ENCODE measurements around the gene TLL1. TPM values are rescaled to one million over a fixed set of nuclear protein-coding genes. Genes with fewer than 3 reads are reported as not detected.

The TLL1 gene
- polyA plus RNA-seq, 2 donors, result 0.35 to 0.41 TPM

GRCh38 chr4:165851256-165851655 lies 21.8 kb upstream of the TLL1 start:
- 57 to 72% methylated on average over 3 of the region's 3 CpGs for WGBS, 2 donors
- Histone ChIP-seq H3K4me3 (ENCODE audit: low read depth in 1 of 2, low read length in 2 of 2) (no peak overlapping the region), H3K9me3 (ENCODE audit: control insufficient read depth in 2 of 2, insufficient read depth in 1 of 2, low read depth in 1 of 2, low read length in 1 of 2) (no peaks in the 10 kb centered on the region), H3K36me3 (ENCODE audit: control insufficient read depth in 2 of 2, insufficient read depth in 2 of 2, low read length in 1 of 2) (no peaks in the 10 kb centered on the region), H3K27ac (ENCODE audit: low read depth in 2 of 2, low read length in 1 of 2) (no peak overlapping the region), H3K27me3 (ENCODE audit: control insufficient read depth in 1 of 2, insufficient read depth in 2 of 2, low read length in 2 of 2) (no peaks in the 10 kb centered on the region), H3K4me1 (ENCODE audit: control insufficient read depth in 2 of 2, insufficient read depth in 2 of 2, low read length in 1 of 2) (no peaks in the 10 kb centered on the region)

GRCh38 chr4:165855191-165855590 lies 17.8 kb upstream of the TLL1 start:
- Histone ChIP-seq H3K4me3 (ENCODE audit: low read depth in 1 of 2, low read length in 2 of 2) (no peak overlapping the region), H3K36me3 (ENCODE audit: control insufficient read depth in 2 of 2, insufficient read depth in 2 of 2, low read length in 1 of 2) (no peaks in the 10 kb centered on the region), H3K9me3 (ENCODE audit: control insufficient read depth in 2 of 2, insufficient read depth in 1 of 2, low read depth in 1 of 2, low read length in 1 of 2) (no peaks in the 10 kb centered on the region), H3K27ac (ENCODE audit: low read depth in 2 of 2, low read length in 1 of 2) (no peak overlapping the region), H3K4me1 (ENCODE audit: control insufficient read depth in 2 of 2, insufficient read depth in 2 of 2, low read length in 1 of 2) (no peaks in the 10 kb centered on the region), H3K27me3 (ENCODE audit: control insufficient read depth in 1 of 2, insufficient read depth in 2 of 2, low read length in 2 of 2) (no peaks in the 10 kb centered on the region)

GRCh38 chr4:165861363-165861762 lies 11.7 kb upstream of the TLL1 start:
- no peak overlapping the region for H3K27ac ChIP-seq (ENCODE audit: low read depth in 2 of 2, low read length in 1 of 2)
- no peaks in the 10 kb centered on the region for H3K27me3 ChIP-seq (ENCODE audit: control insufficient read depth in 1 of 2, insufficient read depth in 2 of 2, low read length in 2 of 2)
- 68 to 76% methylated on average over 1 of the region's 1 CpG for WGBS, 2 donors
- no peak overlapping the region for H3K4me3 ChIP-seq (ENCODE audit: low read depth in 1 of 2, low read length in 2 of 2)
- no peaks in the 10 kb centered on the region for H3K36me3 ChIP-seq (ENCODE audit: control insufficient read depth in 2 of 2, insufficient read depth in 2 of 2, low read length in 1 of 2)
- H3K9me3 ChIP-seq (ENCODE audit: control insufficient read depth in 2 of 2, insufficient read depth in 1 of 2, low read depth in 1 of 2, low read length in 1 of 2), result no peaks in the 10 kb centered on the region
- no peaks in the 10 kb centered on the region for H3K4me1 ChIP-seq (ENCODE audit: control insufficient read depth in 2 of 2, insufficient read depth in 2 of 2, low read length in 1 of 2)

GRCh38 chr4:165864271-165864670 lies 8.8 kb upstream of the TLL1 start:
- no peaks in the 10 kb centered on the region for H3K4me1 ChIP-seq (ENCODE audit: control insufficient read depth in 2 of 2, insufficient read depth in 2 of 2, low read length in 1 of 2)
- no peaks in the 10 kb centered on the region for H3K27me3 ChIP-seq (ENCODE audit: control insufficient read depth in 1 of 2, insufficient read depth in 2 of 2, low read length in 2 of 2)
- H3K36me3 ChIP-seq (ENCODE audit: control insufficient read depth in 2 of 2, insufficient read depth in 2 of 2, low read length in 1 of 2), result no peaks in the 10 kb centered on the region
- WGBS, 2 donors, result 71 to 72% methylated on average over 3 of the region's 3 CpGs
- H3K4me3 ChIP-seq (ENCODE audit: low read depth in 1 of 2, low read length in 2 of 2), result no peak overlapping the region
- H3K9me3 ChIP-seq (ENCODE audit: control insufficient read depth in 2 of 2, insufficient read depth in 1 of 2, low read depth in 1 of 2, low read length in 1 of 2), result no peaks in the 10 kb centered on the region
- no peak overlapping the region for H3K27ac ChIP-seq (ENCODE audit: low read depth in 2 of 2, low read length in 1 of 2)

GRCh38 chr4:165866019-165866650 lies 6.9 kb upstream of the TLL1 start:
- no peaks in the 10 kb centered on the region for H3K27me3 ChIP-seq (ENCODE audit: control insufficient read depth in 1 of 2, insufficient read depth in 2 of 2, low read length in 2 of 2)
- H3K36me3 ChIP-seq (ENCODE audit: control insufficient read depth in 2 of 2, insufficient read depth in 2 of 2, low read length in 1 of 2), result no peaks in the 10 kb centered on the region
- H3K4me3 ChIP-seq (ENCODE audit: low read depth in 1 of 2, low read length in 2 of 2), result no peak overlapping the region
- H3K27ac ChIP-seq (ENCODE audit: low read depth in 2 of 2, low read length in 1 of 2), result no peak overlapping the region
- H3K9me3 ChIP-seq (ENCODE audit: control insufficient read depth in 2 of 2, insufficient read depth in 1 of 2, low read depth in 1 of 2, low read length in 1 of 2), result no peaks in the 10 kb centered on the region
- 75 to 76% methylated on average over 7 of the region's 7 CpGs for WGBS, 2 donors
- no peaks in the 10 kb centered on the region for H3K4me1 ChIP-seq (ENCODE audit: control insufficient read depth in 2 of 2, insufficient read depth in 2 of 2, low read length in 1 of 2)

- no peak overlapping the region for H3K27ac ChIP-seq (ENCODE audit: low read depth in 2 of 2, low read length in 1 of 2)
These were observed 5.1 kb upstream of the TLL1 start for GRCh38 chr4:165867961-165868360.

GRCh38 chr4:165873298-165874071 lies 448 bp downstream of the TLL1 start:
- Histone ChIP-seq H3K9me3 (ENCODE audit: control insufficient read depth in 2 of 2, insufficient read depth in 1 of 2, low read depth in 1 of 2, low read length in 1 of 2) (no peaks in the 10 kb centered on the region), H3K27me3 (ENCODE audit: control insufficient read depth in 1 of 2, insufficient read depth in 2 of 2, low read length in 2 of 2) (no peaks in the 10 kb centered on the region), H3K27ac (ENCODE audit: low read depth in 2 of 2, low read length in 1 of 2) (peak overlapping the region in 1 of 2 donors; percentile 34), H3K36me3 (ENCODE audit: control insufficient read depth in 2 of 2, insufficient read depth in 2 of 2, low read length in 1 of 2) (no peaks in the 10 kb centered on the region), H3K4me1 (ENCODE audit: control insufficient read depth in 2 of 2, insufficient read depth in 2 of 2, low read length in 1 of 2) (peaks cover 8% of the 10 kb centered on the region in 2 donors), H3K4me3 (ENCODE audit: low read depth in 1 of 2, low read length in 2 of 2) (peak overlapping the region; percentile 54 to 59)
- WGBS, 2 donors, result 1% methylated on average over 70 of the region's 70 CpGs

More at GRCh38 chr4:165867961-165868360, 5.1 kb upstream of the TLL1 start:
- Histone ChIP-seq H3K4me3 (ENCODE audit: low read depth in 1 of 2, low read length in 2 of 2) (no peak overlapping the region), H3K9me3 (ENCODE audit: control insufficient read depth in 2 of 2, insufficient read depth in 1 of 2, low read depth in 1 of 2, low read length in 1 of 2) (no peaks in the 10 kb centered on the region), H3K4me1 (ENCODE audit: control insufficient read depth in 2 of 2, insufficient read depth in 2 of 2, low read length in 1 of 2) (peaks cover 0 to 3% of the 10 kb centered on the region in 2 donors), H3K27me3 (ENCODE audit: control insufficient read depth in 1 of 2, insufficient read depth in 2 of 2, low read length in 2 of 2) (no peaks in the 10 kb centered on the region), H3K36me3 (ENCODE audit: control insufficient read depth in 2 of 2, insufficient read depth in 2 of 2, low read length in 1 of 2) (no peaks in the 10 kb centered on the region)

GRCh38 chr4:165874072-165874790 lies 1.2 kb downstream of the TLL1 start:
- Histone ChIP-seq H3K27me3 (ENCODE audit: control insufficient read depth in 1 of 2, insufficient read depth in 2 of 2, low read length in 2 of 2) (no peaks in the 10 kb centered on the region), H3K9me3 (ENCODE audit: control insufficient read depth in 2 of 2, insufficient read depth in 1 of 2, low read depth in 1 of 2, low read length in 1 of 2) (no peaks in the 10 kb centered on the region), H3K36me3 (ENCODE audit: control insufficient read depth in 2 of 2, insufficient read depth in 2 of 2, low read length in 1 of 2) (no peaks in the 10 kb centered on the region), H3K27ac (ENCODE audit: low read depth in 2 of 2, low read length in 1 of 2) (peak overlapping the region in 1 of 2 donors; percentile 34), H3K4me3 (ENCODE audit: low read depth in 1 of 2, low read length in 2 of 2) (peak overlapping the region; percentile 54 to 59), H3K4me1 (ENCODE audit: control insufficient read depth in 2 of 2, insufficient read depth in 2 of 2, low read length in 1 of 2) (peaks cover 8% of the 10 kb centered on the region in 2 donors)
- WGBS, 2 donors, result 1 to 4% methylated on average over 27 of the region's 27 CpGs

GRCh38 chr4:165874791-165875371 lies 1.8 kb downstream of the TLL1 start:
- H3K36me3 ChIP-seq (ENCODE audit: control insufficient read depth in 2 of 2, insufficient read depth in 2 of 2, low read length in 1 of 2), result no peaks in the 10 kb centered on the region
- H3K27me3 ChIP-seq (ENCODE audit: control insufficient read depth in 1 of 2, insufficient read depth in 2 of 2, low read length in 2 of 2), result no peaks in the 10 kb centered on the region
- H3K4me1 ChIP-seq (ENCODE audit: control insufficient read depth in 2 of 2, insufficient read depth in 2 of 2, low read length in 1 of 2), result peaks cover 8% of the 10 kb centered on the region in 2 donors
- H3K9me3 ChIP-seq (ENCODE audit: control insufficient read depth in 2 of 2, insufficient read depth in 1 of 2, low read depth in 1 of 2, low read length in 1 of 2), result no peaks in the 10 kb centered on the region
- peak overlapping the region; percentile 12 to 59 for H3K4me3 ChIP-seq (ENCODE audit: low read depth in 1 of 2, low read length in 2 of 2)
- WGBS, 2 donors, result 6 to 11% methylated on average over 38 of the region's 38 CpGs
- no peak overlapping the region for H3K27ac ChIP-seq (ENCODE audit: low read depth in 2 of 2, low read length in 1 of 2)

All from esophagus (tissue), 2 donors.